NCI-H1930 (cell line): ENCODE results near the gene AGL.
"Not testable (repeated sequence)": the region's sequence is repeated elsewhere in the genome, so short reads cannot be mapped to it uniquely, and the experiment has no call there.

Source experiments
- DNase-seq, 2 experiments: peaks; one replicate each; lab custom pipeline; 2025; lab: John Stamatoyannopoulos, UW

AGL gene

GRCh38 chr1:99851850-99852454 lies 1.8 kb downstream of the AGL start:
- no peak for DNase-seq

- no peak for DNase-seq
Observed at GRCh38 chr1:99852648-99853047, 2.5 kb downstream of the AGL start.

- DNase-seq, result no peak
Observed at GRCh38 chr1:99855914-99856450, 5.8 kb downstream of the AGL start.

- DNase-seq, result not testable (repeated sequence)
Observed at GRCh38 chr1:99857041-99857440, 6.9 kb downstream of the AGL start.

- no peak for DNase-seq
Observed at GRCh38 chr1:99858286-99858685, 8.1 kb downstream of the AGL start.

GRCh38 chr1:99858881-99859280 lies 8.7 kb downstream of the AGL start:
- no peak for DNase-seq

- DNase-seq, result no peak
Observed at GRCh38 chr1:99860703-99861102, 10.5 kb downstream of the AGL start.

- no peak for DNase-seq
Observed at GRCh38 chr1:99867682-99868081, 17.5 kb downstream of the AGL start.

- no peak for DNase-seq
Observed at GRCh38 chr1:99869304-99869703, 19.1 kb downstream of the AGL start.

- DNase-seq, result no peak
Observed at GRCh38 chr1:99869723-99870122, 19.6 kb downstream of the AGL start.

GRCh38 chr1:99872063-99872462 lies 21.9 kb downstream of the AGL start:
- no peak for DNase-seq

- DNase-seq, result no peak
Observed at GRCh38 chr1:99877568-99877967, 27.4 kb downstream of the AGL start.

GRCh38 chr1:99886179-99886578 lies 36.0 kb downstream of the AGL start:
- DNase-seq, result no peak

GRCh38 chr1:99886841-99887240 lies 36.7 kb downstream of the AGL start:
- no peak for DNase-seq

- DNase-seq, result no peak
Observed at GRCh38 chr1:99887890-99888289, 37.7 kb downstream of the AGL start.

- no peak for DNase-seq
Observed at GRCh38 chr1:99891997-99892396, 41.8 kb downstream of the AGL start.

GRCh38 chr1:99903278-99903677 lies 53.1 kb downstream of the AGL start:
- DNase-seq, result not testable (repeated sequence)

GRCh38 chr1:99906535-99906934 lies 56.4 kb downstream of the AGL start:
- DNase-seq, result no peak

- DNase-seq, result no peak
Observed at GRCh38 chr1:99917214-99917613, 67.1 kb downstream of the AGL start.

GRCh38 chr1:99919220-99919619 lies 69.1 kb downstream of the AGL start:
- no peak for DNase-seq

GRCh38 chr1:99934801-99935200 lies 84.6 kb downstream of the AGL start:
- no peak for DNase-seq

GRCh38 chr1:99935534-99935933 lies 85.4 kb downstream of the AGL start:
- no peak for DNase-seq

- DNase-seq, result no peak
Observed at GRCh38 chr1:99936071-99936470, 85.9 kb downstream of the AGL start.

- no peak for DNase-seq
Observed at GRCh38 chr1:99942723-99943122, 92.6 kb downstream of the AGL start.
